ENCODE data around the gene TFF3.

DNA sequence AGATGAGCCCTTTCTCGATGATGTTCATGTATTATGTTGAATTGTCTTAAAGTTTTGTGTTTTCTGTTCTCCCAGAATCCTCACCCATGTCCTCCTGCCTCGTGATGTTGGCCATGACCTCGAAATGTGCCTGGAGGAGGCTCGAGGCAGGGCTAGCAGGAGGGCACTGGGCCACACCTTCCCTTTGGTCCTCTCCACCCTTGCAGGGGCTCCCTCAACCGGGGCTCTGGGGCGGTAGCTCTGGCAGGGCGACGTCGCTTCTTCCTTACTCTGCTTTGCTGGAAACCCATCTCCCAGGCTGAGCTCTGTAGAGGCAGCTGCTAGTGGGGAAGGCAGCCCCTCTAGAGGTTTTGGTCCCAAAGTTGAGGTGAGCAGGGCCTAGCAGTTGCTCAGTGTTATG is 14.3 kb downstream of the TFF3 start:
- TF ChIP-seq, protein P1, sequence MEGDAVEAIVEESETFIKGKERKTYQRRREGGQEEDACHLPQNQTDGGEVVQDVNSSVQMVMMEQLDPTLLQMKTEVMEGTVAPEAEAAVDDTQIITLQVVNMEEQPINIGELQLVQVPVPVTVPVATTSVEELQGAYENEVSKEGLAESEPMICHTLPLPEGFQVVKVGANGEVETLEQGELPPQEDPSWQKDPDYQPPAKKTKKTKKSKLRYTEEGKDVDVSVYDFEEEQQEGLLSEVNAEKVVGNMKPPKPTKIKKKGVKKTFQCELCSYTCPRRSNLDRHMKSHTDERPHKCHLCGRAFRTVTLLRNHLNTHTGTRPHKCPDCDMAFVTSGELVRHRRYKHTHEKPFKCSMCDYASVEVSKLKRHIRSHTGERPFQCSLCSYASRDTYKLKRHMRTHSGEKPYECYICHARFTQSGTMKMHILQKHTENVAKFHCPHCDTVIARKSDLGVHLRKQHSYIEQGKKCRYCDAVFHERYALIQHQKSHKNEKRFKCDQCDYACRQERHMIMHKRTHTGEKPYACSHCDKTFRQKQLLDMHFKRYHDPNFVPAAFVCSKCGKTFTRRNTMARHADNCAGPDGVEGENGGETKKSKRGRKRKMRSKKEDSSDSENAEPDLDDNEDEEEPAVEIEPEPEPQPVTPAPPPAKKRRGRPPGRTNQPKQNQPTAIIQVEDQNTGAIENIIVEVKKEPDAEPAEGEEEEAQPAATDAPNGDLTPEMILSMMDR (conservative IDR thresholded peaks at IDR 0.05; ENCODE audit: low read length): no peak
- no peak for TF ChIP-seq EZH2phosphoT487 (IDR thresholded peaks at IDR 0.05; ENCODE audit: borderline replicate concordance)
